Stimulated activated CD8-positive, alpha-beta memory T cell treated with anti-CD3 and anti-CD28 coated beads, Interleukin-7, amount 100 ng/mL, for 48 hours (primary cell): Measurements from ENCODE around the gene TIAM1.

Source experiments
- DNase-seq, 2 donors: peaks; one replicate each; pipeline ENCODE4 v3.0.0-alpha.2; 2020; ENCODE audit warnings: low read depth in 1 of 2; ENCODE audit errors: extremely low read depth in 1 of 2

Gene TIAM1

GRCh38 chr21:31257265-31257664 lies 86.8 kb downstream of the TIAM1 start:
- DNase-seq: no peak

- DNase-seq: no peak
These were observed 88.2 kb downstream of the TIAM1 start for GRCh38 chr21:31255896-31256295.

- no peak for DNase-seq
These were observed 89.0 kb downstream of the TIAM1 start for GRCh38 chr21:31255036-31255435.

GRCh38 chr21:31254131-31254530 lies 89.9 kb downstream of the TIAM1 start:
- DNase-seq: no peak

- no peak for DNase-seq
These were observed 90.4 kb downstream of the TIAM1 start for GRCh38 chr21:31253684-31254083.

GRCh38 chr21:31252611-31253010 lies 91.5 kb downstream of the TIAM1 start:
- DNase-seq: no peak

- no peak for DNase-seq
These were observed 92.0 kb downstream of the TIAM1 start for GRCh38 chr21:31252091-31252490.

- DNase-seq: no peak
These were observed 92.4 kb downstream of the TIAM1 start for GRCh38 chr21:31251686-31252085.

- no peak for DNase-seq
These were observed 95.5 kb downstream of the TIAM1 start for GRCh38 chr21:31248598-31248997.

GRCh38 chr21:31243611-31244010 lies 100.5 kb downstream of the TIAM1 start:
- DNase-seq: no peak

GRCh38 chr21:31236528-31236927 lies 107.5 kb downstream of the TIAM1 start:
- DNase-seq: peak in 1 of 2 donors; percentile 7

- peak in 1 of 2 donors; percentile 5 for DNase-seq
These were observed 108.2 kb downstream of the TIAM1 start for GRCh38 chr21:31235671-31236450.

- no peak for DNase-seq
These were observed 109.1 kb downstream of the TIAM1 start for GRCh38 chr21:31234936-31235335.

GRCh38 chr21:31233711-31234110 lies 110.3 kb downstream of the TIAM1 start:
- DNase-seq: no peak

GRCh38 chr21:31232344-31232743 lies 111.7 kb downstream of the TIAM1 start:
- DNase-seq: no peak

- DNase-seq: no peak
These were observed 113.1 kb downstream of the TIAM1 start for GRCh38 chr21:31230937-31231336.

- DNase-seq: peak in 1 of 2 donors; percentile 6
These were observed 115.3 kb downstream of the TIAM1 start for GRCh38 chr21:31228723-31229122.

GRCh38 chr21:31225713-31226112 lies 118.3 kb downstream of the TIAM1 start:
- no peak for DNase-seq

- DNase-seq: no peak
These were observed 121.9 kb downstream of the TIAM1 start for GRCh38 chr21:31222142-31222541.

GRCh38 chr21:31221043-31221442 lies 123.0 kb downstream of the TIAM1 start:
- no peak for DNase-seq

- DNase-seq: no peak
These were observed 123.5 kb downstream of the TIAM1 start for GRCh38 chr21:31220575-31220974.

GRCh38 chr21:31218830-31219608 lies 125.0 kb downstream of the TIAM1 start:
- no peak for DNase-seq
